ENCODE measurements around the gene FRMPD1.
A peak's percentile ranks its signal among the peaks of the same experiment; 100 is the strongest.
"Not testable (repeated sequence)": the region's sequence is repeated elsewhere in the genome, so short reads cannot be mapped to it uniquely, and the experiment has no call there.

Gene FRMPD1

GRCh38 chr9:37650873-37651768 lies at the start of gene FRMPD1:
Gene FRMPD1 (plus strand): TSS chr9:37650954. CDS start chr9:37692642, 41,688 bp downstream.
- DNase-seq (ENCODE audit: low read depth in 2 of 2): peak in 1 of 2 donors; percentile 39

DNA sequence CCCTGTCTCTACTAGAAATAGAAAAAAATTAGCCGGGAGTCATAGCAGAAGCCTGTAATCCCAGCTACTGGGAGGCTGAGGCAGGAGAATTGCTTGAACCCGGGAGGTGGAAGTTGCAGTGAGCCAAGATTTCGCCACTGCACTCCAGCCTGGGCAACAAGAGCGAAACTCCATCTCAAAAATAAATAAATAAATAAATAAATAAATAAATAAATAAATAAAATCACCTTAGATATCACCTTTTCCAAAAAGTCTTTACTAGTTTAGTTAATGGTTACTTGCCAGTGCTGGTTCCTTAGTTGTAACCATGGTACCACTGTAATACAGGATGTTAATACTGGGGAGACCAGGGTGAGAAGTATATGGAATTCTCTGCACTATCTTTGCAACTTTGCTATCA lies 48.7 kb upstream of the FRMPD1 start:
- not testable (repeated sequence) for DNase-seq (ENCODE audit: low read depth in 2 of 2)

DNA sequence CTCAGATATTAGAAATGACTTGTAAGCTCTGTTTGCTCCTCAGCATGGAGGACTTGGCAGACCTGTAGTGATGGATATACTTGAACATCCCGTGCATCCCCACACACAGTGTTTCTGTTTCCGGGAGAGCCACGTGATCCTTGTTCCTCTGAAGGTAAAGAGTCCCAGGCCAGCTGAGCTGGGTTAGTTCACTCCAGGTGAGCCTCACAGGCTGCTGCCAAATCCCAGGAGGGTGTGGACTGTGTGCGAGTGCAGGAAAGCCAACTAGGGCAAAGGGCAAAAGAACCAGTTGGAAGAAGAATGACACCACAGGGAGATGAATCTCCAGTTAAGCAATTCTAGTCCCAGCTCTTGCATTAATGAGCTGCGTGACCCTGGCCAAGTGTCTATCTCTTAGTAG lies 47.9 kb upstream of the FRMPD1 start:
- no peak for DNase-seq (ENCODE audit: low read depth in 2 of 2)

- no peak for DNase-seq (ENCODE audit: low read depth in 2 of 2)
Measured at GRCh38 chr9:37604296-37604695, 46.5 kb upstream of the FRMPD1 start.

DNA sequence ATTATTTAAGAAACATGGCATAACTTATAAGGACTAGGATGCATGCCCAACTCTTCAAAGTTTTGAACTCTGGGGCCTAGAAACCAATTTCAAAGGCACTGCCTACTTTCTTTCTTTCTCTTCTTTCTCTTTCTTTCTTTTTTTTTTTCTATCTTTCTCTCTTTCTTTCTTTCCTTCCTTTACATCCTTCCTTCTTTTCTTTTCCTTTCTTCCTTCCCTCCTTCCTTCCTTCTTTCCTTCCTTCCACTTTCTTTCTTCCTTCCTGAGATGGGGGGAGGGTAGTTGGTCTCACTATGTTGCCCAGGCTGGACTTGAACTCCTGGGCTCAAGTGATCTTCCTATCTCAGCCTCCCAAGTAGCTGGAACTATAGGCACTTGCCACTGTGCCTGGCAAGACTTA lies 42.5 kb upstream of the FRMPD1 start:
- DNase-seq (ENCODE audit: low read depth in 2 of 2): no peak

GRCh38 chr9:37609735-37610397 lies 40.9 kb upstream of the FRMPD1 start:
- no peak for DNase-seq (ENCODE audit: low read depth in 2 of 2)

DNA sequence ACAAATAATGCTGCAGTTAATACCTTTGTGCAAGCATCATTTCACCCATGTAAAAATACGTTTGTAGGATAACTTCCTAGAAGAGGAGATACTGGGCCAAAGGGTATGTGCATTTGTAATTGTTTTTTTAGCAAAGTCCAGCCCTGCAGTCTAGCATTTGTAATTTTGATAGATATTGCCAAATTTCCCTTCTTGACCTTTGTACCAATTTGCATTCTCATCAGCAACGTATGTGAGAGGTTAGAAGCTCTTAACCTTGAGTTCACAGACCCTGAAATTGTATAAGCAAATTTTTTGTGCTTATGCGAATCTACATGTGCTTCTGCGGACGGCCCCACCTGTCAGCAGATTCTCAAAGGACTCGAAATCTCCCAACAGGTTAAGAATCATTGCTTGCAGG lies 39.7 kb upstream of the FRMPD1 start:
- no peak for DNase-seq (ENCODE audit: low read depth in 2 of 2)

- no peak for DNase-seq (ENCODE audit: low read depth in 2 of 2)
Measured at GRCh38 chr9:37611961-37612360, 38.8 kb upstream of the FRMPD1 start.

GRCh38 chr9:37617161-37617560 lies 33.6 kb upstream of the FRMPD1 start:
- no peak for DNase-seq (ENCODE audit: low read depth in 2 of 2)

- DNase-seq (ENCODE audit: low read depth in 2 of 2): no peak
Measured at GRCh38 chr9:37617832-37618231, 32.9 kb upstream of the FRMPD1 start.

DNA sequence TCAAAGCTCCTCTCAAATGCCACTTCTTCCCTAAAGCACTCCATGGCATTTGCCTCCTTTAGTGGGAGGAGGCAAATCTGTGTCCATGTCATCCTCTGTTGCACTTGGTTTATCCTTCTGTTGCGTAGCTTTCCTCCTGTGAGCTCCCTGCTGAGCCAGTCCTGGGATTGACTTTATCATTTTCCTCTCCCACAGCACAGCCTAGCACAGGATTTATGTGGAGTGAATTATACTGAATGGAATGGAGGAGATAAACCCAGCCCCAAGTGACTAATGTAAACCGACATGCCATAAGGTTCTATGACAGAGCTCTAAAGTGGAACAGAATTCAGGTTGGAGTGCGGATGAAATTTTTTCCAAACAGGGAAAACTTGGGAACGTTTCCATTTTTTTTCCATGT lies 31.9 kb upstream of the FRMPD1 start:
- DNase-seq (ENCODE audit: low read depth in 2 of 2): no peak

- DNase-seq (ENCODE audit: low read depth in 2 of 2): no peak
Measured at GRCh38 chr9:37619806-37620205, 30.9 kb upstream of the FRMPD1 start.

GRCh38 chr9:37620396-37620795 lies 30.4 kb upstream of the FRMPD1 start:
- no peak for DNase-seq (ENCODE audit: low read depth in 2 of 2)

DNA sequence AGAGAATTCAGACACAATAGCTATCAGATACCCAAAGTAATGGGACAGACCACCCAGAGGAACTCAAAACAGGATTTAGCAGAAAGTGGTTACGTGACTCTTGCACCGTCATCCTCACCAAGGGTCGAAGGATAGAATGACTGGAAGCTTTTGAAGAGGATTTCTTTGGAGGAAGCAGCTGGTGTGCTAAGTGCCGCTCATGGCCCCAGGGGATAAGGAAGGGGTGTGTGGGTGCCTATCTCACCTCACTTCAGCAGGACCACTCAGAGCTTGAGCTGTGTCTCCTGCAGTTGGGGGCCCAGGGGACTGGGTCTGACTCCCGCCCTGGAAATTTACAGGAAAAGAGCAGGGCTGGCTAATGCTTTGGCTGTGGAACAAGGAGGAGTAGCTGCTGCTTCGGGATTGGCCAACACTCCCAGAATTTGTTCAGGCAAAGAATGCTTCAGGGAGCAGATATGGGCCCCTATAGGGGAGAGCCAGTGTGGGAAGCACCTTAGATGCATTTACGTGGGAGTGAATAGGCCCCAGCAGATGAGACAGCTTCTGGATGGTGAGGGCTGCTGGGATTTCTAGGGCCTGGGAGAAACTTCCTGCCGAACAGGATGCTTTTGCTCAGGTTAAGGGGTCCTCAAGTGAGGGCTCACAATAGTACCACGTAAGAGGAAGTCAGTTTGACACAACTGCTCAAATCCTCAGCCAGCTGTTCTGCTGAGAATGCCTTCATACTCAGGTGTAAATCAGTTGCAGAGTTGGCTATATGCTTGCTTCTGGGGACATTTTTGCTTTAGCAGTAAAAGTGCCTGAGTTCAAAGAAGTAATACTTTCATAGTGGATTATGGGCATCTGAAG lies 29.3 kb upstream of the FRMPD1 start:
- no peak for DNase-seq (ENCODE audit: low read depth in 2 of 2)

DNA sequence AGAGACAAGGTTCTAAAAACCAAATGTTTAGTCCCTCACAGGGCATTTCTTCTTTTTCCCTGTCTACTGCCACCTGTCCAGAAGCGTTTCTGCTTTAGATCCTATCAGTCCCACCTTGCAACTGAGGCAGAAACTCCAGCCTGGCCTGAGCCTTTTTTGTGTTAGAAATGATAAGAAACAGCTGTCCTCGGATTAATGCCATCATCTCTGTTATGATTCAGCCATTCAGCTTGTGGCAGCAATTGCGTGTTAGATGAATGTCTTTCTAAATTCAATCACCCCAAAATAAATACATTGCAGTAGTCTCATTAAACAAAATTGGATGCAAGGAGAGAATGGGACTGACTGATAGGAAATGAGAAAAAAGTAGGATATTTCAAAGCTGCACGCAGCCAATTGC lies 28.3 kb upstream of the FRMPD1 start:
- DNase-seq (ENCODE audit: low read depth in 2 of 2): no peak

GRCh38 chr9:37623267-37623666 lies 27.5 kb upstream of the FRMPD1 start:
- DNase-seq (ENCODE audit: low read depth in 2 of 2): no peak

DNA sequence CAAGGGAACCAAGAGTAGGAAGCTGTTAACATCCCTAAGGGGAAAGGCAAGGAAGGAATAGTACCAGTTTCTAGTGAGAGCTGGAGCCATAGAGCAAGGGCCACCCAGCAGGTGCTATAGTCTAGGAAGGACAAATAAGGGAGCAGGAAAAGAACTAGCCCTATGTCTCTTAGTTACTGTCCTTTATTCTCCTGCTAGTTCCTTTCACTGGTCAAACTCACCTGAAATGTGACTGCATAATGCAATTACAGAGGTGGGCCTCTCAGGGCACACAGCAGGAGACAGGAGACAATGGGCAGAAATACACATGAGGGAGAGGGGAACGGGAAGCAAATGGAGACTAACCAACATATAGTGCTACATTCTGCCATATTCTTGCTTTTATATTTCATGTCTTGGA lies 26.7 kb upstream of the FRMPD1 start:
- DNase-seq (ENCODE audit: low read depth in 2 of 2): no peak

DNA sequence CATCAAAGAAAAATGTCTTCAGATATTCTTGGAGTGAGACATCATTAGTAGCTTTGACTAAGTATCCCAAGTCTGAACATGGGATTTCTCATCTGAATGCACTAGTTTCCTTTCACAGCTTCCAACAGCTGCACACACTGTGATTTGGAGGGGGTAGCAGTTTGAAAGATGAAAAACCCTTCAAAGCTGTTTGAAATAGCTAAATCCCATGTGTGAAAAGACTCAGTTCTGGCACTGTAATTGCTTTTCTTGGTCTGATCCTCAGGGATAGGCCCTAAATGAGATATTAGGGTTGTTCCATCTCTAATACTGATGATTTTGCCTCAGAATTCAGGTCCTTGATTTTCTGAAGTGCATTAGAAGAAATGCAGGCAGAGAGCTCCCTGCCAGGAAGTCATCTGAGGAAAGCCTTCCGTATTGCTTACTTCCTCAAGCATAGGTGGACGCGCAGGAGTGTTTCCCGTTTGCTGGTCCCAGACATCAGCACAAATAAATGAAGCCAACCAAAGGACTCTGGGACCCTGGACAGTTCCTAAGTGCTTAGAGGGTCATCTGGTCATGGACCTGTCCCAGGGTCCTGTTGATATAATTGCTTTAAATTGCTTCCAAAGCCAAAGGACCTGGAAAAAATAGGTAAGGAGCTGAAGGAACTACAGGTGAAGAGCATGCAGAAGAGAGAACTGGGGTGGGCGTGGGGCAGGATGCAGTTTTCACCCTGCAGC lies 25.6 kb upstream of the FRMPD1 start:
- no peak for DNase-seq (ENCODE audit: low read depth in 2 of 2)

- DNase-seq (ENCODE audit: low read depth in 2 of 2): no peak
Measured at GRCh38 chr9:37625758-37626147, 25.0 kb upstream of the FRMPD1 start.

DNA sequence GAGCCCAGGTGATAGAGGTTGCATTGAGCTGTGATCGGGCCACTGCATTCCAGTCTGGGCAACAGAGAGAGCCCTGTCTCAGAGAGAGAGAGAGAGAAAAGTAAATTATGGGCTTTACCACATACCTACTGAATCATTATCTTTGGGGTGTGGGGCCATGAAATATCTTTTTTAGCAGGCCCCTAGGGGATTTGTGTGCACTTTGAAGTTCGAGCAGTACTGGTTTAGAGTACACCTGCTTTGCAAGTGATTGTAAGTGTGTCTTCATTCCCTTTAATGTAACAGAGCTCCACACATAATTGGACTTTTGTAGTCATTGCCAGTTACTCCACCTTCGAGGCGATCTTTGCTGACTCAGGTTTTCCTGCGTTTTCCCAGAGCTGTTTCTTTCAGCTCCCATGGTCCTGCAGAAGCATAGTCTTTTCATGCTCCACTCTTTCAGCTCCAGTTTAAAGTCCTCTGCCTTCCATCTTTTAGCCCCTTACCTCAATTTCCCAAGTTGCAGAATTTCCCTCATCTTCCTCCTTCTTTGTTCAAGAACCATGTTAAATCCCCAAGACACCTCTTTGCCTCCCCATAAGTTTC lies 24.0 kb upstream of the FRMPD1 start:
- DNase-seq (ENCODE audit: low read depth in 2 of 2): no peak

DNA sequence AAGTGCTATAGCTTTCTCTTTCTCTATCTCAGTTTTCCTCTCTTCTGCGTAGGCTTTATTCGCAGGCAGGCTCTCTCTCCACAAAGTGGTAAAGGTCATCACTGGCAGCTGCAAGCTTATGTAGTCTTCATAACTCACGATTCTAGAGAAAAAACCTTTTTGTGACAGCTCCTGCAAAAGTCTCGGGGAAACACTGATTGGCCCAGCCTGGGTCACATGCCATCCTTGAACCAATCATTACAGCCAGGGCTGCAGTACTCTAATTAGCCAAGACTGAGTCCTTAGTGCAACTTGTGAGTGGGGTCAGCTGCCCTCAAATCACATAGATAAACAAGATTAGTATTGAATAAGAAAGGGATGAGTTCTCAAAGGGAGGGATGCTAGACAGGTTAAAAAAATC lies 18.3 kb upstream of the FRMPD1 start:
- no peak for DNase-seq (ENCODE audit: low read depth in 2 of 2)

Data from stimulated activated CD8-positive, alpha-beta memory T cell treated with anti-CD3 and anti-CD28 coated beads, Interleukin-7, amount 100 ng/mL, for 4 hours (primary cell).